ENCODE data around the gene HNRNPAB. TPM values are rescaled to one million over a fixed set of nuclear protein-coding genes. Genes with fewer than 3 reads are reported as not detected.

The HNRNPAB gene
- polyA plus RNA-seq, 3 donors, result 25.0 to 133 (median 111) TPM

GRCh38 chr5:178209334-178210072, 5.2 kb downstream of the HNRNPAB start:
- H3K27ac ChIP-seq (ENCODE audit: low read depth, low read length), result no peak overlapping the region
- 85 to 90% (median 85%) methylated on average over 8 of the region's 8 CpGs for WGBS, 3 donors

- 89 to 93% (median 92%) methylated on average over 18 of the region's 18 CpGs for WGBS, 3 donors
- H3K27ac ChIP-seq (ENCODE audit: low read depth, low read length), result no peak overlapping the region
Measured at GRCh38 chr5:178210073-178210535, 5.8 kb downstream of the HNRNPAB start.

DNA sequence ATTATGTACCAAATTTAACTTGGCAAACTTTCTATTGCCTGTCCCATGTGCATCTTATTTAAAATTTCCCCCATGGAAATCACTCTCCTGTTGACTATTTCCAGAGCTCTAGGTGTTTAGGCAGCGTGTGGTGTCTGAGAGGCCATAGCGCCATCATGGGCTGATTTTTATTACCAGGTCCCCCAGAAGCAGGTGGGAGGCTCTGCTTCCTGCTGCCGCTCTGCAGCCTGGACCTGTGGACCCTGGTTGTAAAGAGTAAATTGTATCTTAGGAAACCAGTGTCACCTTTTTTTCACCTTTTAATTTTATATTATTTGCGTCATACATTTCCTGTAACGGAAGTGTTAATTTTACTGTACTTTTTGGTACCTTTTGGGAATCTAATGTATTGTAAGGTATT, 6.4 kb downstream of the HNRNPAB start:
- WGBS, 3 donors, result 87 to 94% (median 88%) methylated on average over 5 of the region's 5 CpGs
- H3K27ac ChIP-seq (ENCODE audit: low read depth, low read length), result no peak overlapping the region

GRCh38 chr5:178211095-178212048, 7.0 kb downstream of the HNRNPAB start:
- H3K27ac ChIP-seq (ENCODE audit: low read depth, low read length), result no peak overlapping the region
- 70 to 74% (median 71%) methylated on average over 8 of the region's 8 CpGs for WGBS, 3 donors

DNA sequence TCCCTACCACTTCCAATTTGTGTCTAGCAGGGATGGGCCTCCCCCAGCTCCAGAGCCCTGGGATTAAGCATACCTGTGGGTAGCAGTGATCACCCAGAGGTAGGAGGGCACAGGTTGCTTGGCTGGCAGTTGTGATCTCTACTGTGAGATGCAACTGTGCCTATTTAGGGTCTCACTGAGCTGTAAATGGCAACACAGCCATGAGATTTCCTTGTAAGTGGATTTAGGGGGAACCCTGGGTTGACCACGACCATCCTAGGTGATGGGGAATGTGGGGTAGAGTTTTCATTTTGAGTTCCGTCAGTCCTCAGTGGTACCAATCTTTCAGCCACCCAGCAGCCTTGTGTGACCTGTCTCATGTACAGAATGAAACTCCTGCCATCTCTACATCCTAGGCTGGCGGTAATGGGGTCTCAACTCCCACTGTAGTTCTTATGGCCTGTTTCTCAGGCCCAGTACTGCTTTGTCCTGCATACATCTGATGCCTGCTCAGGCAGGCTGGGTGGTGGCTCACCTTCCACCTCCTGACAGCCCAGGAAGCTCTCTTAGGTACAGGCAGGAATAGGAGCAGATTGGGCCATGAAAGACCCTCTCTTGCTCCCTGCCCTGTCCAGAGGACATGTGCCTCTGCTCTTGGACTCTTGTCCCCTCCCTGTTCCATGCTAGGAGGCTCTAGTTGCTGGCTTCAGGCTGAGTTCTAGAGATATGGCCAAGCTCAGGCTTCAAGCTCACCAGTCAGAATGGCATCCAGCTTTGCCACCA, 8.1 kb downstream of the HNRNPAB start:
- H3K27ac ChIP-seq (ENCODE audit: low read depth, low read length), result no peak overlapping the region
- WGBS, 3 donors, result 91 to 94% (median 92%) methylated on average over 3 of the region's 3 CpGs

DNA sequence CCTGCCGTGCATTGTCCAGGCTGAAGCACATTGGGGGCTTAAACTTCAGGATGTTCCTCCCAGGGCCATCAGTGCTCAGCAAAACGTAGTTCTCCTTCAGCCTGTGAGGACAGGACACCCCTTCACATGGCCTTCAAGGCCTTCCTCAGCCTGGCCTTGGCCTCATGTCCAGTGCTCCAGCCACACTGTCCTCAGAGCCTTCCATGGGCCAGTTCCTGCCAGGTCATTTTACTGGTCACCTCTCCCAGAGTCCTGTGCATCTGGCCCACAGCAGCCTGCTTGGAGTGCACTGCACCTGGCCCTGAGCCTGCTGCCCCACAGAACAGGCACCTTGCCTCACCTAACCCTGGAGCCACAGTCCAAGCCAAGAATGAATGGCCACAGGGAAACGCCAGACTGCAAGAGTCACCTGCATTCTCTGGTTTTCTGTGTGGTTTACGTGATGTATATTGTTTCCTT, 8.7 kb downstream of the HNRNPAB start:
- WGBS, 3 donors, result 60 to 69% (median 67%) methylated on average over 4 of the region's 4 CpGs
- no peak overlapping the region for H3K27ac ChIP-seq (ENCODE audit: low read depth, low read length)

GRCh38 chr5:178213748-178214151, 9.4 kb downstream of the HNRNPAB start:
- H3K27ac ChIP-seq (ENCODE audit: low read depth, low read length), result no peak overlapping the region
- 59 to 80% (median 69%) methylated on average over 8 of the region's 8 CpGs for WGBS, 3 donors

DNA sequence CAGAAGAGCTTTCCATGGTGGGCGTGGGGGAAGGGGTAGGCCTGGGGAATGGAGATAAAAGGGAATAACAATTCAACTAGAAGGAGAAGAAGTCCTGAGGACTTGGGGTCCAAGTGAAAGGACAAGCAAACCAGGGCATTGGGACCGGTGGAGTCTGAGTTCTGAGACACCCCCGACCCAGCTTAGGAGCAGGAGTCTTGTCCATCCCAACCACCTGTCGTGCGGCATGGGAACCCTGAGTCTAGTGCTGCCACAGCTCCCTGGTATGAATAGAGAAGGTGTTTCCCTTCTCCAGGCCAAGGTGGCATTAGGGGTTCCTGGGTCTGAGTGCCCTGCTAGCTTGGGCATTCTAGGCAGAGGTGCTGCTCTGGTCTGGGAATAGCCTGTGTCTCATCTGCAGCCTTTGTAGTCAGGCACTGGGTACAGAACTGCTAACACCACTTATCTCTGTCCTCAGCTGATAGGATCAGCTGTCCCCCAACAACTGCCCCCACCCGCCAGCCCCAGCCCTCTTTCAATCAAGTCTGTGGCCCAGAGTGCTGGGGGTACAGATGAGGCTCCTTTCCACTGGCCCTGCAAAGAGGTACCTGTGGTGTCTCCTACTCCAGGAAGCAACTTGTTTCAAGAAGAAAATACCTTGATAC, 9.9 kb downstream of the HNRNPAB start:
- WGBS, 3 donors, result 91 to 96% (median 93%) methylated on average over 6 of the region's 6 CpGs
- H3K27ac ChIP-seq (ENCODE audit: low read depth, low read length), result no peak overlapping the region

DNA sequence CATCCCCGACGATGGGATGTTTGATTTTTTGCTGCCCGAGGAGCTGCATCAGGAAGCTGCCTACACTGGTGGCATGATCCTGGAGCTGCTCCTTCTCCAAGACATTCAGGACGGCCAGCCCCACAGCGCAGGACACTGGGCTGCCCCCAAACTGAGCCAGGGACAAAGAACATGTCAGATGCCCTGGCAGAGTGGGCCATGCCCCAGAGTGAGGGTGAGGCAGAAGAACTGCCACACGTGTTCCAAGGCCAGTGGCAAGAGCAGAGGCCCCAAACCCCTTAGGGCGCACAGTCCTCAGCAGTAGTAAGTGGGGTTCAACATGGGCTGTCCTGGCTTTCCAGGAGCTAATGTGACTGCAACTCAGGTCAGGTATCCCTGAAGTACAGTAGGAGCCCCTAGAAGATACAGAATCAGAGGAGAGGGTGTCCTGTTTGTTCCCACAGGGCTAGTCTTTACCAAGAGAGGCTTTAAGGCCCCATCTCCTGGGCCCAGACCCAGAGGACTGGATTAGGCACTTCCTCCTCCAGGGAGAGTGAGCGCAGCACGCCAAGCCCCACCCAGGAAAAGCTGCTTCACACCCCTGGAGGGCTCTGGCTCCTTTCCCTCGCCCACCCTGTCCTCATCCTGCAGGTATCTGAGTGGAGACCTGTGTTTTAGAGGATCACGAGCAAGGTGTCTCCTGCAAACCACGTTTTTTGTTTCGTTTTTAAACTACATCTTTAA, 11.1 kb downstream of the HNRNPAB start:
- 71 to 87% (median 71%) methylated on average over 13 of the region's 13 CpGs for WGBS, 3 donors
- peak overlapping the region; percentile 26 for H3K27ac ChIP-seq (ENCODE audit: low read depth, low read length)

GRCh38 chr5:178216088-178216534, 11.8 kb downstream of the HNRNPAB start:
- WGBS, 3 donors, result 57 to 93% (median 65%) methylated on average over 5 of the region's 5 CpGs

GRCh38 chr5:178216779-178217178, 12.4 kb downstream of the HNRNPAB start:
- WGBS, 3 donors, result 85 to 96% (median 86%) methylated on average over 3 of the region's 3 CpGs
- H3K27ac ChIP-seq (ENCODE audit: low read depth, low read length), result no peak overlapping the region

More at GRCh38 chr5:178216088-178216534, 11.8 kb downstream of the HNRNPAB start:
- no peak overlapping the region for H3K27ac ChIP-seq (ENCODE audit: low read depth, low read length)

DNA sequence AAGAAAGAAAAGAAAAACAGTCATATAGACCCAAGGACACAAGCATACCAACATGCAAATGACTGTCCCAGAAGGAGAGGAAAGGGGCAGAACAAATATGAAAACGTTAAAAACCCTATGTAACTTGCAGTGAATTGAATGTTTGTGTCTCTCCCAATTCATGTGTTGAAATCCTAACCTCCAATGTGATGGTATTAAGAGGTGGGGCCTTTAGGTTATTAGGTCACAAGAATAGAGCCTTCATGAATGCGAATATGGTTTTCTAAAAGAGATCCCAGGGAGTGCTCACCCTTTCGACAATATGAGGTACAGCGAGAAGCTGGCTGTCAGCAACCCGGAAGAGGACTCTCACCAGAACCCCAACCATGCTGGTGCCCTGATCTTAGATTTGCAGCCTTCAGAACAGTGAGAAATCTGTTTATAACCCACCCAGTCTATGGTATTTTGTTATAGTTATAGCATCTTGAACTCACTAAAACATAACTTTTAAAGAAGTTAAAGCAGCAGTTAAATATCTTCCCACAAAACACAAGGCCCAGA, 14.0 kb downstream of the HNRNPAB start:
- 79 to 90% (median 83%) methylated on average over 5 of the region's 5 CpGs for WGBS, 3 donors

GRCh38 chr5:178218827-178219226, 14.5 kb downstream of the HNRNPAB start:
- no peak overlapping the region for H3K27ac ChIP-seq (ENCODE audit: low read depth, low read length)
- 86 to 87% (median 87%) methylated on average over 3 of the region's 3 CpGs for WGBS, 3 donors

More for the DNA sequence above, 14.0 kb downstream of the HNRNPAB start:
- H3K27ac ChIP-seq (ENCODE audit: low read depth, low read length), result no peak overlapping the region

GRCh38 chr5:178221282-178221681, 16.9 kb downstream of the HNRNPAB start:
- no peak overlapping the region for H3K27ac ChIP-seq (ENCODE audit: low read depth, low read length)
- WGBS, 3 donors, result 57 to 87% (median 58%) methylated on average over 3 of the region's 3 CpGs

GRCh38 chr5:178221853-178222252, 17.5 kb downstream of the HNRNPAB start:
- 74 to 79% (median 77%) methylated on average over 5 of the region's 5 CpGs for WGBS, 3 donors

DNA sequence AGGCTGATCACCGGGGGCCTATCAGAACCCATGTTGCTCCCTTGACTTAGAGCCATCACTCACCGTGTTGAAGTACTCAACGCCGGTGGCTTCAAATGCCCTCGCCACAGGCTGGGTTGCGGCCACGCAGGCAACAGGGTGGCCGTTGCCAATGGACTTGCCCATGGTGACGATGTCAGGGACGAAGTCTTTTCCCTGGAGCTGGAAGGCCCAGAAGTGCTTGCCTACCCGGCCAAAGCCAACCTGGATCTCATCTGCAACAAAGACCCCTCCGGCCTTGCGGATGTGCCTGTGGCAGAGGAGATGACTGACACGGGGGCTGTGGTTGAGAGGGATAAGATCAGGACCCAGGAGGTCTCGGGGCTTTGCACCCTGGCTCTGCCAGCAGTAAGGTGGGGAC, 18.0 kb downstream of the HNRNPAB start:
- H3K27ac ChIP-seq (ENCODE audit: low read depth, low read length), result no peak overlapping the region
- 94 to 97% (median 97%) methylated on average over 15 of the region's 15 CpGs for WGBS, 3 donors

More at GRCh38 chr5:178221853-178222252, 17.5 kb downstream of the HNRNPAB start:
- H3K27ac ChIP-seq (ENCODE audit: low read depth, low read length), result no peak overlapping the region

DNA sequence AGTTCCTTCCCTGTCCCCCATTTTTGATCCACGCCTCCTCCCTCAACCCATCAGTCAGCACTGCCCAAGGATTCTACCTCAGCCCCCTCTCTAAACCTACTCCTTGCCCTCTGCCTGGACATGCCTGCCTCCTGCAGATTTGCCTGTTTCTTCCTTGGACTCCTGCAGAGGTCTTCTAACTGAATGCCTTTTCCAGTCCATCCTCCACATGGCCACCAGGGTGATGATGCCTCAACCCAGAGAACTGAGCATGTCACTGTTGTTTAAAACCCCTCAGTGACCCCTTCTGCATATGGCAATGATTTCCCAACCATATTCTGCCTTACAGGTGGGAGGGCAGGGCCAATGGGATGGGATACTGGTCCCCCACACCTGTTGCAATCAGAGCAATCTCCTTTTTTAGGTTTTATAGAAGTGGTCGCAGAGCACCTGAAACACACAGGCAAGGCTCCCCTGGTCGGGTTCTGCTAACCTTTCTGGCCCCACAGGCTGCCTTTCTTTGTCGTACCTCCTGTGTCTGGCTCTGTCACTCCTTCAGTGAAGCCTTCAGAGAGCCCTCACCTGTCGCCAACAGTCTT, 19.0 kb downstream of the HNRNPAB start:
- 89% methylated on average over 5 of the region's 5 CpGs for WGBS, 3 donors
- H3K27ac ChIP-seq (ENCODE audit: low read depth, low read length), result no peak overlapping the region

Measured in adipose tissue (tissue), 3 donors.